Measurements from ENCODE around the gene GABARAP.

The GABARAP gene

GRCh38 chr17:7242717-7243452 lies 636 bp upstream of the GABARAP start:
- ChIA-PET POLR2A (interaction anchor here (0.5 to 2.3 kb wide), 6 partner anchors 8 to 610 kb away, joined by 3 to 11 read pairs (median 3); partner anchors contain the start of genes CTDNEP1, DVL2 and ELP5), CTCF (interaction anchor here (1.3 to 1.8 kb wide), 4 partner anchors 8 to 445 kb away, joined by 3 to 6 read pairs (median 4); partner anchors contain the start of genes CTDNEP1 and TP53)
- DNase-seq (ENCODE audit: extremely low spot score): peak; percentile 90
- TF ChIP-seq, protein P1, sequence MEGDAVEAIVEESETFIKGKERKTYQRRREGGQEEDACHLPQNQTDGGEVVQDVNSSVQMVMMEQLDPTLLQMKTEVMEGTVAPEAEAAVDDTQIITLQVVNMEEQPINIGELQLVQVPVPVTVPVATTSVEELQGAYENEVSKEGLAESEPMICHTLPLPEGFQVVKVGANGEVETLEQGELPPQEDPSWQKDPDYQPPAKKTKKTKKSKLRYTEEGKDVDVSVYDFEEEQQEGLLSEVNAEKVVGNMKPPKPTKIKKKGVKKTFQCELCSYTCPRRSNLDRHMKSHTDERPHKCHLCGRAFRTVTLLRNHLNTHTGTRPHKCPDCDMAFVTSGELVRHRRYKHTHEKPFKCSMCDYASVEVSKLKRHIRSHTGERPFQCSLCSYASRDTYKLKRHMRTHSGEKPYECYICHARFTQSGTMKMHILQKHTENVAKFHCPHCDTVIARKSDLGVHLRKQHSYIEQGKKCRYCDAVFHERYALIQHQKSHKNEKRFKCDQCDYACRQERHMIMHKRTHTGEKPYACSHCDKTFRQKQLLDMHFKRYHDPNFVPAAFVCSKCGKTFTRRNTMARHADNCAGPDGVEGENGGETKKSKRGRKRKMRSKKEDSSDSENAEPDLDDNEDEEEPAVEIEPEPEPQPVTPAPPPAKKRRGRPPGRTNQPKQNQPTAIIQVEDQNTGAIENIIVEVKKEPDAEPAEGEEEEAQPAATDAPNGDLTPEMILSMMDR (IDR thresholded peaks at IDR 0.05; ENCODE audit: control extremely low read depth, extremely low read depth, low read depth, missing control alignments): no peak

GRCh38 chr17:7241090-7241733 lies 1.0 kb downstream of the GABARAP start:
- TF ChIP-seq, protein P1 (IDR thresholded peaks at IDR 0.05; ENCODE audit: control extremely low read depth, extremely low read depth, low read depth, missing control alignments): no peak
- no peak for DNase-seq (ENCODE audit: extremely low spot score)
- ChIA-PET CTCF (interaction anchor here (1.3 to 1.8 kb wide), 5 partner anchors 10 to 446 kb away, joined by 3 to 6 read pairs (median 3); partner anchors contain the start of genes ACADVL, CTDNEP1, DLG4 and TP53), POLR2A (interaction anchor here (2.3 kb wide), 1 partner anchor 10 kb away, joined by 11 read pairs; the partner anchor contains the start of genes CTDNEP1 and ELP5)

GRCh38 chr17:7240375-7240774 lies 1.9 kb downstream of the GABARAP start:
- TF ChIP-seq, protein P1 (IDR thresholded peaks at IDR 0.05; ENCODE audit: control extremely low read depth, extremely low read depth, low read depth, missing control alignments): no peak
- ChIA-PET CTCF (interaction anchor here (1.3 to 1.8 kb wide), 3 partner anchors 11 to 63 kb away, joined by 3 to 6 read pairs (median 3); partner anchors contain the start of genes ACADVL, CTDNEP1 and DLG4), POLR2A (no interaction called here)
- DNase-seq (ENCODE audit: extremely low spot score): no peak

GRCh38 chr17:7239091-7240027 lies 2.9 kb downstream of the GABARAP start, which contains the start of gene PHF23:
Gene PHF23, minus strand, starts transcription at chr17:7239457. Its CDS starts 178 bp downstream, at chr17:7239279.
- TF ChIP-seq, protein P1 (IDR thresholded peaks at IDR 0.05; ENCODE audit: control extremely low read depth, extremely low read depth, low read depth, missing control alignments): no peak
- peak; percentile 97 for DNase-seq (ENCODE audit: extremely low spot score)
- CTCF ChIA-PET: interaction anchor here (1.1 to 1.5 kb wide), 5 partner anchors 12 to 448 kb away, joined by 3 read pairs; partner anchors contain the start of genes CTDNEP1 and TP53
- POLR2A ChIA-PET: no interaction called here

GRCh38 chr17:7238420-7239090 lies 3.7 kb downstream of the GABARAP start:
- TF ChIP-seq, protein P1 (IDR thresholded peaks at IDR 0.05; ENCODE audit: control extremely low read depth, extremely low read depth, low read depth, missing control alignments): no peak
- no peak for DNase-seq (ENCODE audit: extremely low spot score)
- CTCF ChIA-PET: interaction anchor here (0.9 to 1.5 kb wide), 5 partner anchors 13 to 449 kb away, joined by 3 read pairs; partner anchors contain the start of genes ACADVL, CTDNEP1, DLG4 and TP53
- POLR2A ChIA-PET: interaction anchor here (0.5 to 2.7 kb wide), 2 partner anchors 19 to 67 kb away, joined by 3 to 6 read pairs; partner anchors contain the start of genes ACADVL and DLG4
